ENCODE data around the gene ORC1.

Gene ORC1

GRCh38 chr1:52436817-52437216 lies 32.6 kb upstream of the ORC1 start:
- no peaks in the 10 kb centered on the region for H3K79me2 ChIP-seq (ENCODE audit: low read length)
- DNase-seq: no peak
- H2AFZ ChIP-seq (ENCODE audit: low read length): no peak overlapping the region
- H3K36me3 ChIP-seq (replicated peaks; ENCODE audit: insufficient read depth, low read length): no peaks in the 10 kb centered on the region
- no peak for TF ChIP-seq CTCF (IDR thresholded peaks at IDR 0.05; ENCODE audit: low read length)
- no peak for TF ChIP-seq EZH2 (optimal IDR thresholded peaks at IDR 0.05; ENCODE audit: low read depth, low read length)
- no peak for TF ChIP-seq EZH2phosphoT487 (IDR thresholded peaks at IDR 0.05; ENCODE audit: low read length)
- no peaks in the 10 kb centered on the region for H3K9me3 ChIP-seq (replicated peaks; ENCODE audit: insufficient read depth, low read length)
- no peak overlapping the region for H3K9ac ChIP-seq (ENCODE audit: low read length)
- no peak overlapping the region for H3K4me2 ChIP-seq (ENCODE audit: low read depth, low read length)
- no peak overlapping the region for H3K27ac ChIP-seq (ENCODE audit: low read length)
- H3K27me3 ChIP-seq (replicated peaks; ENCODE audit: insufficient read depth, low read length): no peaks in the 10 kb centered on the region
- H4K20me1 ChIP-seq (ENCODE audit: insufficient read depth, low read length): no peaks in the 10 kb centered on the region
- H3F3A ChIP-seq (ENCODE audit: insufficient read depth, low read length): no peaks in the 10 kb centered on the region
- H3K9me2 ChIP-seq (replicated peaks; ENCODE audit: insufficient read depth, low read length): no peaks in the 10 kb centered on the region
- no peaks in the 10 kb centered on the region for H3K4me1 ChIP-seq (ENCODE audit: low read length)
- H3K4me3 ChIP-seq (ENCODE audit: low read length): no peak overlapping the region

GRCh38 chr1:52435650-52436049 lies 31.4 kb upstream of the ORC1 start:
- no peaks in the 10 kb centered on the region for H3K4me1 ChIP-seq (ENCODE audit: low read length)
- H3F3A ChIP-seq (ENCODE audit: insufficient read depth, low read length): no peaks in the 10 kb centered on the region
- H3K36me3 ChIP-seq (replicated peaks; ENCODE audit: insufficient read depth, low read length): no peaks in the 10 kb centered on the region

GRCh38 chr1:52435211-52435610 lies 31.0 kb upstream of the ORC1 start:
- Histone ChIP-seq H4K20me1 (ENCODE audit: insufficient read depth, low read length) (no peaks in the 10 kb centered on the region), H3K9me2 (replicated peaks; ENCODE audit: insufficient read depth, low read length) (no peaks in the 10 kb centered on the region), H3K27me3 (replicated peaks; ENCODE audit: insufficient read depth, low read length) (no peaks in the 10 kb centered on the region), H3K9me3 (replicated peaks; ENCODE audit: insufficient read depth, low read length) (no peaks in the 10 kb centered on the region), H2AFZ (ENCODE audit: low read length) (no peak overlapping the region), H3K36me3 (replicated peaks; ENCODE audit: insufficient read depth, low read length) (no peaks in the 10 kb centered on the region), H3K27ac (ENCODE audit: low read length) (no peak overlapping the region), H3K9ac (ENCODE audit: low read length) (no peak overlapping the region), H3F3A (ENCODE audit: insufficient read depth, low read length) (no peaks in the 10 kb centered on the region), H3K4me3 (ENCODE audit: low read length) (no peak overlapping the region), H3K4me1 (ENCODE audit: low read length) (no peaks in the 10 kb centered on the region), H3K79me2 (ENCODE audit: low read length) (no peaks in the 10 kb centered on the region), H3K4me2 (ENCODE audit: low read depth, low read length) (no peak overlapping the region)
- no peak for DNase-seq
- TF ChIP-seq EZH2 (optimal IDR thresholded peaks at IDR 0.05; ENCODE audit: low read depth, low read length) (no peak), EZH2phosphoT487 (IDR thresholded peaks at IDR 0.05; ENCODE audit: low read length) (no peak), CTCF (IDR thresholded peaks at IDR 0.05; ENCODE audit: low read length) (no peak)

More at GRCh38 chr1:52435650-52436049, 31.4 kb upstream of the ORC1 start:
- Histone ChIP-seq H3K27ac (ENCODE audit: low read length) (no peak overlapping the region), H4K20me1 (ENCODE audit: insufficient read depth, low read length) (no peaks in the 10 kb centered on the region), H2AFZ (ENCODE audit: low read length) (no peak overlapping the region), H3K4me2 (ENCODE audit: low read depth, low read length) (no peak overlapping the region), H3K9me3 (replicated peaks; ENCODE audit: insufficient read depth, low read length) (no peaks in the 10 kb centered on the region), H3K9me2 (replicated peaks; ENCODE audit: insufficient read depth, low read length) (no peaks in the 10 kb centered on the region), H3K79me2 (ENCODE audit: low read length) (no peaks in the 10 kb centered on the region), H3K9ac (ENCODE audit: low read length) (no peak overlapping the region), H3K27me3 (replicated peaks; ENCODE audit: insufficient read depth, low read length) (no peaks in the 10 kb centered on the region), H3K4me3 (ENCODE audit: low read length) (no peak overlapping the region)
- no peak for DNase-seq
- TF ChIP-seq EZH2phosphoT487 (IDR thresholded peaks at IDR 0.05; ENCODE audit: low read length) (no peak), EZH2 (optimal IDR thresholded peaks at IDR 0.05; ENCODE audit: low read depth, low read length) (no peak), CTCF (IDR thresholded peaks at IDR 0.05; ENCODE audit: low read length) (no peak)

Data from MM.1S (cell line).